Measurements from ENCODE around the gene SMIM7.

GRCh38 chr19:16659464-16659831 lies 496 bp downstream of the SMIM7 start:
- TF ChIP-seq CTCF (IDR thresholded peaks at IDR 0.05) (no peak), POLR2A (IDR thresholded peaks at IDR 0.05) (no peak)
